ENCODE measurements around the gene CORO6. TPM values are rescaled to one million over a fixed set of nuclear protein-coding genes. Genes with fewer than 3 reads are reported as not detected.

CORO6 gene
- total and polyA plus RNA-seq, 2 donors from 2014 or later = 2.1 to 5.9 TPM

DNA sequence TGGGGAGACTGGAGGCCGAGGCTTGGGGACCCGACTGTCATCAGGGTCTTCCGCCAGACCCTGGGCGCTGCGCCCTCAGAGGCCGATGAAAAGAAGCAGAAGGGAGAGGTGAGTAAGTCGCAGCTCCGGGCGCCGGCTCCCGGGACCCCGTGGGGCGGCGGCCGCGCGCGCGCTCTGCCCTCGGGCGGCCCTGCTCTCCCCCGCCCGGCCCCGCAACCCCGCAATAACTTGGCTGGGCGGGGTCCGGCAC, 55.5 kb downstream of the CORO6 start:
- Histone ChIP-seq H3K27ac (ENCODE audit: low read depth in 2 of 2, low read length in 2 of 2) (peak overlapping the region; percentile 87 to 91), H3K4me1 (ENCODE audit: control insufficient read depth in 2 of 3, insufficient read depth in 2 of 3, low read depth in 1 of 3, low read length in 3 of 3) (peaks cover 0 to 17% (median 11%) of the 10 kb centered on the region in 3 donors), H3K36me3 (ENCODE audit: control insufficient read depth in 2 of 3, insufficient read depth in 3 of 3, low read length in 3 of 3) (no peaks in the 10 kb centered on the region), H3K4me3 (ENCODE audit: low read length in 3 of 3) (peak overlapping the region; percentile 18 to 81 (median 30)), H3K9me3 (ENCODE audit: control insufficient read depth in 2 of 3, insufficient read depth in 1 of 3, low read length in 3 of 3) (no peaks in the 10 kb centered on the region), H3K9ac (ENCODE audit: low read length in 3 of 3) (peak overlapping the region in 1 of 3 donors; percentile 73), H3K27me3 (ENCODE audit: control insufficient read depth, insufficient read depth, low read length) (no peaks in the 10 kb centered on the region)
- TF ChIP-seq, protein P1, sequence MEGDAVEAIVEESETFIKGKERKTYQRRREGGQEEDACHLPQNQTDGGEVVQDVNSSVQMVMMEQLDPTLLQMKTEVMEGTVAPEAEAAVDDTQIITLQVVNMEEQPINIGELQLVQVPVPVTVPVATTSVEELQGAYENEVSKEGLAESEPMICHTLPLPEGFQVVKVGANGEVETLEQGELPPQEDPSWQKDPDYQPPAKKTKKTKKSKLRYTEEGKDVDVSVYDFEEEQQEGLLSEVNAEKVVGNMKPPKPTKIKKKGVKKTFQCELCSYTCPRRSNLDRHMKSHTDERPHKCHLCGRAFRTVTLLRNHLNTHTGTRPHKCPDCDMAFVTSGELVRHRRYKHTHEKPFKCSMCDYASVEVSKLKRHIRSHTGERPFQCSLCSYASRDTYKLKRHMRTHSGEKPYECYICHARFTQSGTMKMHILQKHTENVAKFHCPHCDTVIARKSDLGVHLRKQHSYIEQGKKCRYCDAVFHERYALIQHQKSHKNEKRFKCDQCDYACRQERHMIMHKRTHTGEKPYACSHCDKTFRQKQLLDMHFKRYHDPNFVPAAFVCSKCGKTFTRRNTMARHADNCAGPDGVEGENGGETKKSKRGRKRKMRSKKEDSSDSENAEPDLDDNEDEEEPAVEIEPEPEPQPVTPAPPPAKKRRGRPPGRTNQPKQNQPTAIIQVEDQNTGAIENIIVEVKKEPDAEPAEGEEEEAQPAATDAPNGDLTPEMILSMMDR (IDR thresholded peaks at IDR 0.05; ENCODE audit: borderline replicate concordance, extremely low read depth, insufficient read depth) = no peak
- intact Hi-C loops (cut with DNase I) = no loop called here
- FAIRE-seq = no peak
- peak in 1 of 5 donors; percentile 34 for DNase-seq

DNA sequence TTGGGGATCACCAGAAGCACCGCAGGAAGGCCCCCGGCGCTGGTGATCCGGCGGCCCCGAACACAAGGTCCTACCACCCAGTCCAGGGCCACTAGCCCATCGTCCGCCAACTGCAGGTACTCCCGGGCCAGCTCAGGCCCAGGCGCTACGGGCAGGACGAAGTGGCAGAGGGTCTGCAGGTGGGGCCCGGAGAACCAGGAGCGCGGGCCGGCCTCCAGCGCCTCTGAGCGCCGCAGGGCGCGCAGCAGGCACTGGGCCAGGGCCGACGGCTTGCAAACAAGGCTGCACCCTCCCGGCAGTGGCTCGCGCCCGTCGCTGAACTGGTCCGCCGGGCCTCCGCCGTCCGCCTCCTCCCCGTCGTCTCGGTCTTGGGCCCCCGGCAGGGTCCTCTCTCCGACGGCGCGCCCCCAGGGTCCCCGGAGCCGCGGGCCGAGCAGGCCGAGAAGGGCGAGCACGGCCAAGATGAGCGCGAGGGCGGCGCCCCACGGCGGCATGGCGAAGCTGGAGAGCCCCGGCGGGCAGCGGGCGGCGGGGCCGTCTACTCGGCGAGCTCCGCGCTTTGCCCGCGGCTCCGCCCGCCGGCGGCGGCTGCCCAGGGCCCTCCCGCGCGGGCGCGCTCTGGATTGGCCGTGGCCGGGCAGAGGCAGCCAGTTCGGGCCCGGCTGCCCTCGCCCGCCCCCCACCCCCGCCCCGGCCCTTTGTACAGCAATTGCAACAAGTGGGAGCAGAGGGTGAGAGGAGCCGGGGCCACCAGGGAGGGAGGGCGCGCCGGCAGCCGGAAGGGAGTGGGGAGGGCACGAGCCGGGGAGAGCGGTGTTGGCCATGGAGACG, 56.0 kb downstream of the CORO6 start, which contains the start of gene ABHD15:
Gene ABHD15, minus strand, starts transcription at position 565 of the 831 bp plus-strand sequence. Its CDS starts 71 bp downstream, at position 494.
- intact Hi-C loops (cut with DNase I) = no loop called here
- Histone ChIP-seq H3K27me3 (ENCODE audit: control insufficient read depth, insufficient read depth, low read length) (no peaks in the 10 kb centered on the region), H3K4me3 (ENCODE audit: low read length in 3 of 3) (peak within 1 kb of the TSS; percentile 34 to 86 (median 81)), H3K9me3 (ENCODE audit: control insufficient read depth in 2 of 3, insufficient read depth in 1 of 3, low read length in 3 of 3) (no peaks in the 10 kb centered on the region), H3K36me3 (ENCODE audit: control insufficient read depth in 2 of 3, insufficient read depth in 3 of 3, low read length in 3 of 3) (peaks cover 0 to 3% (median 2%) of the 10 kb centered on the region in 3 donors), H3K9ac (ENCODE audit: low read length in 3 of 3) (peak within 1 kb of the TSS in 2 of 3 donors; percentile 63 to 75), H3K27ac (ENCODE audit: low read depth in 2 of 2, low read length in 2 of 2) (peak within 1 kb of the TSS; percentile 87 to 91), H3K4me1 (ENCODE audit: control insufficient read depth in 2 of 3, insufficient read depth in 2 of 3, low read depth in 1 of 3, low read length in 3 of 3) (peaks cover 0 to 22% (median 11%) of the 10 kb centered on the region in 3 donors)
- no peak for FAIRE-seq
- TF ChIP-seq, protein P1 (IDR thresholded peaks at IDR 0.05; ENCODE audit: borderline replicate concordance, extremely low read depth, insufficient read depth) = no peak
- DNase-seq = peak; percentile 69 to 90 (median 77)

DNA sequence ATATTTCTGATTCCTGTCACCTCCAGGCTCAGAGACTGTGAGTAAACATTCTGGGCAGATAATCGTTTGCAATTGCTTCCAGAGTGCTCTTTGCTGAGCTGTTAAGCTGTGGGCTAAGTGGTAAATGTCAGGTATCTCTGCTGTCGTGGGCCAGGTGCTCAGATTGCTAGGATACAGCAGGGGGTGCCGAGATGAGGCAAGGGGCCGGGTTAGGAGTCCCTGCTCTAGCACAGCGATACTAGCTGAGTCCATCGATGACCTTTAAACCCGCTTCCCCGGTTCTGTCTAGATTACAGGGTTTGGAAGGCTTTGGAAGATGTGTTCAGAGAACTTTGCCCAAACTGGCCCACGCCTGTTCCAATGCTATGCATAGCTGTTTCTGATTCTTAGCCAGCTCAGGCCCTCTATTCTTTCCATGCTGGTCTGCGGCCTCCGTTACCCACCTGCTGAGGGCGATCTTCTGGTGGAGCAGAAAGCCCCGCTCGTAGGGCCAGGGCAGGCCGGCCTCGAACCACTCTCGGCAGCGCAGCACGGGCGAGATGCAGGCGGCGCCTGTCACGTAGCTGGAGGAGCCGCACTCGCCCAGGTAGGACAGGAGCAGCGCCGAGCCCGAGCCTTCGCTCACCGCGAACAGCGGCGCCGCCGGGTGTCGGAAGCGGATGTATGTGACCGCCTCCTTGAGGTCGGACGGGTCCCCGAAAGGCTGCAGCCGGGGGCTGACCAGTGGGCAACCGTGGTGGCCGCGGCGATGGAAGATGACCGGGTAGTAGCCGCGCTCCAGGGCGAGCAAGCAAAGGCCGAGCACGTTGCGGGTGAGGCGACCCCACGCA, 56.9 kb downstream of the CORO6 start:
- Histone ChIP-seq H3K27ac (ENCODE audit: low read depth in 2 of 2, low read length in 2 of 2) (peak overlapping the region; percentile 54 to 63), H3K4me1 (ENCODE audit: control insufficient read depth in 2 of 3, insufficient read depth in 2 of 3, low read depth in 1 of 3, low read length in 3 of 3) (peaks cover 0 to 22% (median 11%) of the 10 kb centered on the region in 3 donors), H3K4me3 (ENCODE audit: low read length in 3 of 3) (peak overlapping the region in 2 of 3 donors; percentile 2 to 66), H3K27me3 (ENCODE audit: control insufficient read depth, insufficient read depth, low read length) (no peaks in the 10 kb centered on the region), H3K9me3 (ENCODE audit: control insufficient read depth in 2 of 3, insufficient read depth in 1 of 3, low read length in 3 of 3) (no peaks in the 10 kb centered on the region), H3K36me3 (ENCODE audit: control insufficient read depth in 2 of 3, insufficient read depth in 3 of 3, low read length in 3 of 3) (peaks cover 0 to 5% (median 4%) of the 10 kb centered on the region in 3 donors), H3K9ac (ENCODE audit: low read length in 3 of 3) (peak overlapping the region in 1 of 3 donors; percentile 65)
- FAIRE-seq (no peak), DNase-seq (peak; percentile 25 to 86 (median 49))
- intact Hi-C loops (cut with DNase I) = no loop called here
- TF ChIP-seq, protein P1 (IDR thresholded peaks at IDR 0.05; ENCODE audit: borderline replicate concordance, extremely low read depth, insufficient read depth) = no peak

Other genes starting within 250 kb of the CORO6 start
- 74.9 TPM for gene TAOK1, start 232.5 kb downstream of the CORO6 start, total RNA-seq
- 5.0 TPM for gene TAOK1, start 232.5 kb downstream of the CORO6 start, polyA plus RNA-seq (ENCODE audit: insufficient read depth, low read depth, low replicate concordance)
- 9.8 TPM for gene ABHD15, start 55.9 kb downstream of the CORO6 start, total RNA-seq
- gene ABHD15, start 55.9 kb downstream of the CORO6 start, polyA plus RNA-seq (ENCODE audit: insufficient read depth, low read depth, low replicate concordance) = 8.9 TPM
- 51.6 TPM for gene TP53I13, start 54.2 kb downstream of the CORO6 start, total RNA-seq
- 75.5 TPM for gene TP53I13, start 54.2 kb downstream of the CORO6 start, polyA plus RNA-seq (ENCODE audit: insufficient read depth, low read depth, low replicate concordance)
- gene GIT1, start 33.3 kb downstream of the CORO6 start, total RNA-seq = 41.9 TPM
- gene GIT1, start 33.3 kb downstream of the CORO6 start, polyA plus RNA-seq (ENCODE audit: insufficient read depth, low read depth, low replicate concordance) = 21.4 TPM
- gene ANKRD13B, start 29.8 kb downstream of the CORO6 start, total RNA-seq = 3.3 TPM
- gene ANKRD13B, start 29.8 kb downstream of the CORO6 start, polyA plus RNA-seq (ENCODE audit: insufficient read depth, low read depth, low replicate concordance) = 2.8 TPM

Measured in kidney (tissue), 14 donors.